SHP77 (cell line): Measurements from ENCODE around the gene SLC38A2.
"Not testable (repeated sequence)": the region's sequence is repeated elsewhere in the genome, so short reads cannot be mapped to it uniquely, and the experiment has no call there.

Experiments used
- DNase-seq, 2 experiments: peaks; one replicate each; lab custom pipeline; 2025; lab: John Stamatoyannopoulos, UW

Gene SLC38A2

GRCh38 chr12:46372544-46373300, at the start of gene SLC38A2:
Gene SLC38A2 (minus strand): TSS chr12:46372773. CDS start chr12:46371293, 1,480 bp downstream.
- DNase-seq, result peak; percentile 75 to 88

- no peak for DNase-seq
Observed at GRCh38 chr12:46419675-46420074, 47.1 kb upstream of the SLC38A2 start.

GRCh38 chr12:46415552-46415951, 43.0 kb upstream of the SLC38A2 start:
- no peak for DNase-seq

GRCh38 chr12:46414591-46415268, 42.2 kb upstream of the SLC38A2 start:
- no peak for DNase-seq

GRCh38 chr12:46413368-46413767, 40.8 kb upstream of the SLC38A2 start:
- no peak for DNase-seq

- no peak for DNase-seq
Observed at GRCh38 chr12:46412857-46413256, 40.3 kb upstream of the SLC38A2 start.

- no peak for DNase-seq
Observed at GRCh38 chr12:46410495-46410894, 37.9 kb upstream of the SLC38A2 start.

- no peak for DNase-seq
Observed at GRCh38 chr12:46409974-46410373, 37.4 kb upstream of the SLC38A2 start.

- no peak for DNase-seq
Observed at GRCh38 chr12:46409342-46409741, 36.8 kb upstream of the SLC38A2 start.

GRCh38 chr12:46408441-46408840, 35.9 kb upstream of the SLC38A2 start:
- DNase-seq, result no peak

- no peak for DNase-seq
Observed at GRCh38 chr12:46407361-46407760, 34.8 kb upstream of the SLC38A2 start.

- no peak for DNase-seq
Observed at GRCh38 chr12:46406352-46407027, 33.9 kb upstream of the SLC38A2 start.

GRCh38 chr12:46404733-46405132, 32.2 kb upstream of the SLC38A2 start:
- DNase-seq, result no peak

- no peak for DNase-seq
Observed at GRCh38 chr12:46404225-46404631, 31.7 kb upstream of the SLC38A2 start.

- DNase-seq, result no peak
Observed at GRCh38 chr12:46403719-46404070, 31.1 kb upstream of the SLC38A2 start.

GRCh38 chr12:46402941-46403718, 30.6 kb upstream of the SLC38A2 start:
- DNase-seq, result no peak

- DNase-seq, result no peak
Observed at GRCh38 chr12:46402451-46402850, 29.9 kb upstream of the SLC38A2 start.

GRCh38 chr12:46401662-46402061, 29.1 kb upstream of the SLC38A2 start:
- no peak for DNase-seq

- DNase-seq, result no peak
Observed at GRCh38 chr12:46400406-46400805, 27.8 kb upstream of the SLC38A2 start.

GRCh38 chr12:46399461-46400248, 27.1 kb upstream of the SLC38A2 start:
- DNase-seq, result not testable (repeated sequence)

GRCh38 chr12:46396826-46397225, 24.3 kb upstream of the SLC38A2 start:
- DNase-seq, result no peak
